Activated CD4-positive, alpha-beta T cell treated with anti-CD3 and anti-CD28 coated beads, Interleukin-2, Interleukin-6, amounts not matched to agents 100 ng/mL and 50 ng/mL, durations not matched to agents 16 hours and 8 hours (primary cell): ENCODE measurements around the gene RPN1.

Experiments used
- DNase-seq: peaks from one replicate; pipeline ENCODE4 v3.0.0-alpha.2; 2020

Gene RPN1

GRCh38 chr3:128576290-128576689, 74.3 kb downstream of the RPN1 start:
- DNase-seq: no peak

GRCh38 chr3:128575777-128576176, 74.8 kb downstream of the RPN1 start:
- DNase-seq: no peak

GRCh38 chr3:128573707-128574162, 76.9 kb downstream of the RPN1 start:
- no peak for DNase-seq

DNA sequence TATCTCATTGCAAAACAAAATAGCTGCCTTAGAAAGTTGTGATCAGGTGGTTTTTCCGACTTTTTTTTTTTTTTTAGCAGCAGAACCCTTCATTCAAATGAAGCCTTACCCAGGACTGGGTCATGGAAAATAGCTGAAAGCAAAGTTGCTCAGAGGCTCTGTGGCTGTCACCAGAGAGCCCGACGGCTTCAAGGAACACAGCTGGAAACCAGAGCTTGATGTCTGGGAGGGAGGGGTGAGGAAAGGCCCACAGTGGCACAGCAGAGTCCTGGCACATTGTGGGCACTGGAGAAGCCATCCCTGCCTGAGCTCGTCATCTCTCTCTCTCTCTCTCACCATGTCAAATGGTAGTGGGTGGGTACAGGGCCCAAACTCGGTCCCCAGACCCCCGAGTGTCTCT, 77.5 kb downstream of the RPN1 start:
- DNase-seq: no peak

DNA sequence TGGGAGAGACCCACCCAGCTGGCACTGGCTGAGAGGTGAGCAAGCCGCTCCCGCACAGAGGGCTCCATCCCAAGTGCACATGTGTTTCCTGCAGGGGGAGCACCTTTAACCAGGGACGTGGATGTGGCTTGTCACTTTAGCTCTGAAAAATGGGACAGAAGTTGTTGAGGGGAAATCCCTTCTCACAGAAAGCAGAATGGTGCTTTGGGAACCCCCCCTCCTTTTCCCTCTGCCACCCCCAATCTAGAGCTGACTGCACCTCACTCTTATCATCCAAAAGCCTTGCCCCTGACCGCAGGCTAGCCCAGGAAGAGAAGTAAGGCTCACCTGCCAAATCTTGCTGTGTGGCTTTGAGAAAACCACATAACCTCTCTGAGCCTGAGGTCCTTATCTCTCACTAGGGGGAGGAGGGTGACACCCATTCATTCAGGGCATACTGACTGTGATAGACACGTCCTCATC, 77.9 kb downstream of the RPN1 start:
- peak; percentile 64 for DNase-seq

GRCh38 chr3:128572013-128572412, 78.6 kb downstream of the RPN1 start:
- DNase-seq: no peak
